ENCODE measurements around the gene NOVA2.

- TF ChIP-seq TAF1 (IDR thresholded peaks at IDR 0.05; ENCODE audit: low read depth) (no peak), CTCF (IDR thresholded peaks at IDR 0.05; ENCODE audit: poor library complexity, severe bottlenecking) (peak; percentile 89), SMC3 (conservative IDR thresholded peaks at IDR 0.05; ENCODE audit: poor library complexity) (peak; percentile 87), RAD21 (conservative IDR thresholded peaks at IDR 0.05) (peak; percentile 73), POLR2AphosphoS5 (IDR thresholded peaks at IDR 0.05) (no peak), REST (IDR thresholded peaks at IDR 0.05; ENCODE audit: borderline replicate concordance) (peak; percentile 54)
Observed at GRCh38 chr19:46009530-46010510, 36.2 kb upstream of the NOVA2 start.

Measured in neural cell (in vitro differentiated cells).